Tibial nerve (tissue), 4 donors: ENCODE results near the gene SLC43A3. TPM values are rescaled to one million over a fixed set of nuclear protein-coding genes. Genes with fewer than 3 reads are reported as not detected.
A peak's percentile ranks its signal among the peaks of the same experiment; 100 is the strongest.

Experiments used
- DNase-seq, 2 donors: peaks; one replicate each; pipeline ENCODE4 v3.0.0-alpha.2; 2019; ENCODE audit warnings: low spot score in 2 of 2
- H3K27ac ChIP-seq, 4 donors: fragments of 200-600 bp; sonication (generic) in 3 of 4; one replicate each; pipeline ENCODE4 v1.5.1; 2017 to 2019; ENCODE audit warnings: mild to moderate bottlenecking in 1 of 4
- H3K27me3 ChIP-seq, 2 donors: fragments of 200-600 bp; sonication (generic) in 1 of 2; one replicate each; pipeline versions ENCODE4 v1.5.1 to v1.6.0; 2017 to 2019
- H3K36me3 ChIP-seq, 3 donors: fragments of 200-600 bp; sonication (generic); one replicate each; pipeline ENCODE4 v1.5.1; 2018 to 2019
- H3K4me1 ChIP-seq, 4 donors: fragments of 200-600 bp; sonication (generic) in 3 of 4; one replicate each; pipeline ENCODE4 v1.5.1; 2017 to 2019
- H3K4me3 ChIP-seq, 4 donors: fragments of 200-600 bp; sonication (generic) in 3 of 4; one replicate each; pipeline ENCODE4 v1.5.1; 2017 to 2019; ENCODE audit warnings: mild to moderate bottlenecking in 1 of 4, moderate library complexity in 1 of 4
- H3K9me3 ChIP-seq, 4 donors: fragments of 200-600 bp; sonication (generic) in 3 of 4; one replicate each; pipeline ENCODE4 v1.5.1; 2017 to 2019
- EP300 ChIP-seq, 2 donors: sonication (generic); formaldehyde crosslinking; IDR thresholded peaks; one replicate each; pipeline ENCODE4 v1.6.1; 2017; ENCODE audit warnings: antibody characterized with exemption in 2 of 2, mild to moderate bottlenecking in 1 of 2
- POLR2A ChIP-seq, 2 donors: fragments of 450-650 bp; IDR thresholded peaks; one replicate each; pipeline ENCODE4 v1.6.1; 2017; ENCODE audit warnings: antibody characterized with exemption in 2 of 2, mild to moderate bottlenecking in 2 of 2, moderate library complexity in 2 of 2
- WGBS, 2 donors: methylation state at CpG; one replicate each; pipeline ENCODE4 v1.1.5; 2018; 5-methylcytosine and 5-hydroxymethylcytosine counted together
- total RNA-seq, 4 donors: library from RNA; depleted of rRNA; stranded (reverse); fragments of >200 nt; gene quantifications; one replicate each; pipeline ENCODE4 v1.1.0, GENCODE V29; 2016
- TF ChIP-seq, protein P1 (sequence below), 5 experiments: fragments of 200-600 bp in 3 of 5; fragments of 450-650 bp in 2 of 5; sonication (generic) in 3 of 5; IDR thresholded peaks; one replicate each; pipeline ENCODE4 v1.5.1; 2016 to 2019; ENCODE audit warnings: antibody characterized with exemption in 5 of 5, mild to moderate bottlenecking in 3 of 5, moderate library complexity in 2 of 5

Gene SLC43A3
- total RNA-seq, 4 donors from 2014 or later: 42.2 to 110 (median 94.7) TPM

GRCh38 chr11:57427727-57428082 is 784 bp upstream of the SLC43A3 start:
- Histone ChIP-seq H3K36me3 (peaks cover 0 to 14% (median 0%) of the 10 kb centered on the region in 3 donors), H3K27ac (peak overlapping the region; percentile 87 to 97 (median 95)), H3K9me3 (no peaks in the 10 kb centered on the region), H3K4me1 (peaks cover 5 to 84% (median 46%) of the 10 kb centered on the region in 4 donors), H3K4me3 (peak overlapping the region in 3 of 4 donors; percentile 40 to 68 (median 49)), H3K27me3 (no peaks in the 10 kb centered on the region)
- WGBS, 2 donors: 17 to 56% methylated on average over 8 of the region's 8 CpGs
- peak; percentile 87 to 94 for DNase-seq
- TF ChIP-seq EP300 (IDR thresholded peaks at IDR 0.05) (peak in 1 of 2 donors; percentile 74), POLR2A (IDR thresholded peaks at IDR 0.05) (peak in 1 of 2 donors; percentile 7)
- TF ChIP-seq, protein P1, sequence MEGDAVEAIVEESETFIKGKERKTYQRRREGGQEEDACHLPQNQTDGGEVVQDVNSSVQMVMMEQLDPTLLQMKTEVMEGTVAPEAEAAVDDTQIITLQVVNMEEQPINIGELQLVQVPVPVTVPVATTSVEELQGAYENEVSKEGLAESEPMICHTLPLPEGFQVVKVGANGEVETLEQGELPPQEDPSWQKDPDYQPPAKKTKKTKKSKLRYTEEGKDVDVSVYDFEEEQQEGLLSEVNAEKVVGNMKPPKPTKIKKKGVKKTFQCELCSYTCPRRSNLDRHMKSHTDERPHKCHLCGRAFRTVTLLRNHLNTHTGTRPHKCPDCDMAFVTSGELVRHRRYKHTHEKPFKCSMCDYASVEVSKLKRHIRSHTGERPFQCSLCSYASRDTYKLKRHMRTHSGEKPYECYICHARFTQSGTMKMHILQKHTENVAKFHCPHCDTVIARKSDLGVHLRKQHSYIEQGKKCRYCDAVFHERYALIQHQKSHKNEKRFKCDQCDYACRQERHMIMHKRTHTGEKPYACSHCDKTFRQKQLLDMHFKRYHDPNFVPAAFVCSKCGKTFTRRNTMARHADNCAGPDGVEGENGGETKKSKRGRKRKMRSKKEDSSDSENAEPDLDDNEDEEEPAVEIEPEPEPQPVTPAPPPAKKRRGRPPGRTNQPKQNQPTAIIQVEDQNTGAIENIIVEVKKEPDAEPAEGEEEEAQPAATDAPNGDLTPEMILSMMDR (IDR thresholded peaks at IDR 0.05): no peak

DNA sequence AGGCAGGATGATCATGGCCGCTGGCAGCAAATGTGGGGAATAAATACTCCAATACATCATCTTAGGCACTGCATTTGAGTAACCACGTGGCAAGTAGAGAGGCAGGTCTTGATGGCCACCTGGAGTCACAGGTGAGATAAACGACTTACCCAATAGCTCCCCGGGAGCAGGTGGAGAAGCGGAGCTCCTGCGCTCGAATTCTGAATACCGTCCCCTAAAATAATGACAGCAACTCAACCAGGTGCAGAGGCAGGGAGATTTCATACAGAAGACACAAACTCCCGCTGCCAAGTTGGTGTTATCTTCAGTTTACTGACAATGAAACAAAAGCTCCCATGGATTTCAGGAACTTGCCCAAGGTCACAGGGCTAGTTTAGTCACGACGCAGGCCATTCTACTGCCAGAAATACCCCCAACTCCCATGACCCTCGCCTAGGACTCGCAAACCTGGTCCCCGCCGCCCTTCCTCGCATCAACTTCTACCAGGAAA is 437 bp downstream of the SLC43A3 start:
- H3K36me3 ChIP-seq: peaks cover 0 to 25% (median 0%) of the 10 kb centered on the region in 3 donors
- peak in 1 of 2 donors; percentile 39 for DNase-seq
- TF ChIP-seq EP300 (IDR thresholded peaks at IDR 0.05): no peak
- TF ChIP-seq POLR2A (IDR thresholded peaks at IDR 0.05): no peak
- TF ChIP-seq, protein P1 (IDR thresholded peaks at IDR 0.05): no peak
- H3K9me3 ChIP-seq: no peaks in the 10 kb centered on the region
- peak overlapping the region; percentile 34 to 68 (median 44) for H3K4me3 ChIP-seq
- 16 to 18% methylated on average over 15 to 16 of the region's 16 CpGs for WGBS, 2 donors
- H3K27me3 ChIP-seq: no peaks in the 10 kb centered on the region
- H3K4me1 ChIP-seq: peaks cover 5 to 79% (median 38%) of the 10 kb centered on the region in 4 donors
- H3K27ac ChIP-seq: peak overlapping the region; percentile 87 to 97 (median 95)

DNA sequence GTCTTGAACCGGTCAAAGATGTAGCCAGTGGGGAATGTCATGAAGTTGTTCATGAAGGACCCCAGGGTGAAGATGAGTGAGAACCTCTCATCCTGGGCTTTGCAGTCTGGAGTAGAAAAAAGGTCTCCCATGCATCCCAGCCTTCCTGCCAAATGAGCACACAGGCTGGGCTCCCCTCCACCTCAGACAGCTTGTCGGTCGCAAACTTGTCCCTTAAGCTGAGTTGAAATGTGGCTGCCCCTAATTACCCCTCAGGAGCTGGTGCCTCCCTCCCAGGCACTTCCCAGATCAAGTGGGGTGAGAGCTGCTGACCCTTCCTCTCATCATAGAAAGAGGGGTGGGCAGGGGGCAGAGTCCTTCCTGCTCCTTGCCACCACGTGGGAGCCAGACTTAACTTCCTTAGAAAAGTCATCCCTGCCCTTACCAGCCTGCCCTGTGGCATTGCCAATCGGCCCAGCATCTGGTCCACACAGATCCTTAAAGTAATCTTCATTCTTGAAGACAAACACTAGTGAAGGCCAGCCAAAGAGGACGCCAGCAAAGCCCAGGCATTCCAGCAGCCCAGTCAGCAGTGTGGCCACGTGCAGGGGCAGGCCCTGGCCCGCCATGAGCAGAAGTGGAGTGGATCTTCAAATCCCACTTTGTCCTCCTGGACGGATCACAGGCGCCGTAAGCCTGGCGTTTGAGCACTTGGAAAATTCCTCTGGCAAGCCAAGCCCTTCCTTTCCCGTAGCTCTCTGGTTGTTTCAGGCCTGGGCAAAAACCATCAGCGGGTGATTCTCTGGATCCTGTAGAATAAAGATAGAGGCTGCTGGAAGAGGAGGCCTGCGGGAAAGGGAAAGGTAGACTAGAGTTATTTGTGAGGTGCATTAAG is 1.1 kb downstream of the SLC43A3 start:
- peaks cover 5 to 75% (median 38%) of the 10 kb centered on the region in 4 donors for H3K4me1 ChIP-seq
- 29 to 32% methylated on average over 12 to 15 of the region's 15 CpGs for WGBS, 2 donors
- peak; percentile 43 to 59 for DNase-seq
- peaks cover 0 to 32% (median 0%) of the 10 kb centered on the region in 3 donors for H3K36me3 ChIP-seq
- TF ChIP-seq EP300 (IDR thresholded peaks at IDR 0.05) (peak in 1 of 2 donors; percentile 59), POLR2A (IDR thresholded peaks at IDR 0.05) (no peak)
- TF ChIP-seq, protein P1 (IDR thresholded peaks at IDR 0.05): no peak
- H3K9me3 ChIP-seq: no peaks in the 10 kb centered on the region
- no peaks in the 10 kb centered on the region for H3K27me3 ChIP-seq
- H3K4me3 ChIP-seq: peak overlapping the region; percentile 34 to 68 (median 44)
- peak overlapping the region; percentile 87 to 97 (median 95) for H3K27ac ChIP-seq

- H3K4me1 ChIP-seq: peaks cover 5 to 71% (median 38%) of the 10 kb centered on the region in 4 donors
- peak overlapping the region in 2 of 4 donors; percentile 16 to 68 for H3K4me3 ChIP-seq
- peak; percentile 53 to 82 for DNase-seq
- WGBS, 2 donors: 40 to 48% methylated on average over 15 of the region's 15 CpGs
- no peaks in the 10 kb centered on the region for H3K9me3 ChIP-seq
- H3K27ac ChIP-seq: peak overlapping the region; percentile 87 to 97 (median 95)
- H3K36me3 ChIP-seq: peaks cover 0 to 40% (median 0%) of the 10 kb centered on the region in 3 donors
- TF ChIP-seq, protein P1 (IDR thresholded peaks at IDR 0.05): no peak
- TF ChIP-seq EP300 (IDR thresholded peaks at IDR 0.05): peak in 1 of 2 donors; percentile 82
- no peaks in the 10 kb centered on the region for H3K27me3 ChIP-seq
These were observed 1.9 kb downstream of the SLC43A3 start for GRCh38 chr11:57424792-57425564.
